Activated CD4-positive, CD25-positive, alpha-beta regulatory T cell treated with anti-CD3 and anti-CD28 coated beads, Interleukin-2, amount 50 U/mL, for 16 hours (primary cell): ENCODE measurements around the gene GATAD2A.

Source experiments
- DNase-seq: peaks from one replicate; pipeline ENCODE4 v3.0.0-alpha.2; 2020; ENCODE audit warnings: low read depth, low spot score

GATAD2A gene

GRCh38 chr19:19529783-19530422 is 124.4 kb downstream of the GATAD2A start:
- DNase-seq: no peak

GRCh38 chr19:19530423-19530804 is 124.9 kb downstream of the GATAD2A start:
- DNase-seq: no peak

GRCh38 chr19:19530889-19531288 is 125.4 kb downstream of the GATAD2A start:
- DNase-seq: no peak

- peak; percentile 76 for DNase-seq
Measured at GRCh38 chr19:19531951-19532805, 126.7 kb downstream of the GATAD2A start.

- DNase-seq: no peak
Measured at GRCh38 chr19:19532806-19533701, 127.6 kb downstream of the GATAD2A start.

- no peak for DNase-seq
Measured at GRCh38 chr19:19533841-19534240, 128.4 kb downstream of the GATAD2A start.

- no peak for DNase-seq
Measured at GRCh38 chr19:19534556-19535265, 129.2 kb downstream of the GATAD2A start.

GRCh38 chr19:19535311-19536191 is 130.1 kb downstream of the GATAD2A start:
- DNase-seq: no peak

- no peak for DNase-seq
Measured at GRCh38 chr19:19537075-19538048, 131.9 kb downstream of the GATAD2A start.

GRCh38 chr19:19538061-19538784 is 132.7 kb downstream of the GATAD2A start, which contains the start of gene CILP2:
Gene CILP2, plus strand, starts transcription at chr19:19538265. Its CDS starts 85 bp downstream, at chr19:19538350.
- DNase-seq: no peak

- DNase-seq: no peak
Measured at GRCh38 chr19:19538785-19539166, 133.3 kb downstream of the GATAD2A start.

- no peak for DNase-seq
Measured at GRCh38 chr19:19539698-19540063, 134.2 kb downstream of the GATAD2A start.

- peak; percentile 26 for DNase-seq
Measured at GRCh38 chr19:19540064-19540714, 134.7 kb downstream of the GATAD2A start.

- DNase-seq: peak; percentile 38
Measured at GRCh38 chr19:19540715-19541515, 135.4 kb downstream of the GATAD2A start.

- no peak for DNase-seq
Measured at GRCh38 chr19:19541616-19542015, 136.1 kb downstream of the GATAD2A start.

- DNase-seq: no peak
Measured at GRCh38 chr19:19542507-19542906, 137.0 kb downstream of the GATAD2A start.

- no peak for DNase-seq
Measured at GRCh38 chr19:19543101-19543500, 137.6 kb downstream of the GATAD2A start.
